ENCODE data around the gene AASS. TPM values are rescaled to one million over a fixed set of nuclear protein-coding genes. Genes with fewer than 3 reads are reported as not detected.

The AASS gene
- total and polyA plus RNA-seq, 2 experiments from 2014 or later, result 17.3 to 41.9 TPM

DNA sequence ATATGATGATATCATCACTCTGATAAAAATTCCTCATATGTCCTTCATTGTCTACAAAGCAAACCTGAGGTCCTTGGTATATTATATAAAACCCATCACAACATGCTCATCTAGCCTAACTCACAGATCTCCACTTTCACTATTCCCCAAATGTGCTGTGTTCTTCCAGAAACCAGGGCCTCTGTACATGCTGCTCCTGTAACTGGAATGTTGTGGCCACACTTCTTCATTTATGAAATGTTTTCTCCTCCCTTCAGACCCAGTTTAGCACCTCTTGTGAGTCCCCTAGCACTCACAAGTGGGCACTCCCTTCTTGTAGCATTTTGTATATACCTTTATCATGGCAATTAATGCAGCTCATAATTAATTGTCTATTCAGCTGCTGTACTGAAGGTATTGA lies 61.9 kb downstream of the AASS start:
- Histone ChIP-seq H4K20me1 (ENCODE audit: insufficient read depth, poor library complexity, severe bottlenecking) (no peaks in the 10 kb centered on the region), H3K9me2 (replicated peaks; ENCODE audit: insufficient read depth) (no peaks in the 10 kb centered on the region), H3K27me3 (no peaks in the 10 kb centered on the region), H3K4me2 (no peak overlapping the region), H3K4me3 (no peak overlapping the region), H3K36me3 (replicated peaks; ENCODE audit: insufficient read depth, low read depth) (no peaks in the 10 kb centered on the region), H3K4me1 (ENCODE audit: insufficient read depth) (peaks cover 4% of the 10 kb centered on the region), H3K9me3 (ENCODE audit: low read depth) (no peaks in the 10 kb centered on the region), H3K27ac (no peak overlapping the region), H3K79me2 (no peaks in the 10 kb centered on the region), H2AFZ (no peak overlapping the region)
- no peak for TF ChIP-seq EZH2phosphoT487 (IDR thresholded peaks at IDR 0.05; ENCODE audit: low read depth, severe bottlenecking, unreplicated experiment)
- TF ChIP-seq, protein P1, sequence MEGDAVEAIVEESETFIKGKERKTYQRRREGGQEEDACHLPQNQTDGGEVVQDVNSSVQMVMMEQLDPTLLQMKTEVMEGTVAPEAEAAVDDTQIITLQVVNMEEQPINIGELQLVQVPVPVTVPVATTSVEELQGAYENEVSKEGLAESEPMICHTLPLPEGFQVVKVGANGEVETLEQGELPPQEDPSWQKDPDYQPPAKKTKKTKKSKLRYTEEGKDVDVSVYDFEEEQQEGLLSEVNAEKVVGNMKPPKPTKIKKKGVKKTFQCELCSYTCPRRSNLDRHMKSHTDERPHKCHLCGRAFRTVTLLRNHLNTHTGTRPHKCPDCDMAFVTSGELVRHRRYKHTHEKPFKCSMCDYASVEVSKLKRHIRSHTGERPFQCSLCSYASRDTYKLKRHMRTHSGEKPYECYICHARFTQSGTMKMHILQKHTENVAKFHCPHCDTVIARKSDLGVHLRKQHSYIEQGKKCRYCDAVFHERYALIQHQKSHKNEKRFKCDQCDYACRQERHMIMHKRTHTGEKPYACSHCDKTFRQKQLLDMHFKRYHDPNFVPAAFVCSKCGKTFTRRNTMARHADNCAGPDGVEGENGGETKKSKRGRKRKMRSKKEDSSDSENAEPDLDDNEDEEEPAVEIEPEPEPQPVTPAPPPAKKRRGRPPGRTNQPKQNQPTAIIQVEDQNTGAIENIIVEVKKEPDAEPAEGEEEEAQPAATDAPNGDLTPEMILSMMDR (IDR thresholded peaks at IDR 0.05; ENCODE audit: poor library complexity), result no peak
- TF ChIP-seq EZH2 (IDR thresholded peaks at IDR 0.05; ENCODE audit: borderline replicate concordance), result no peak
- no peak for DNase-seq (ENCODE audit: low spot score)

DNA sequence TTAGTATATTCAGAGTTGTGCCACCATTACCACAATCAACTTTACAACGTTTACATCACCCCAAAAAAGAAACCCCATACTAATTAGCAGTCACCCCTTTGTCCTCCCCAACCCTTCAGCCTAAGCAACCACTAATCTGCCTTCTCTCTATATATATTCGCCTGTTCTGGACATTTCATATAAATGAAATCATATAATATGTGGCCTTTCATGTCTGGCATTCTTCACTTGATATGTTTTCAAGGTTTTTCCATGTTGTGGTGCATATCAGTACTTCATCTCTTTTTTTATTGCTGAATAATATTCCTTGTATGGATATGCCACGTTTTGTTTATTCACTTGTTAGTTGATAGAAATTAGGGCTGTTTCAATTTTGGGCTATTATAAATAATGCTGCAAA lies 70.4 kb downstream of the AASS start:
- no peak for DNase-seq (ENCODE audit: low spot score)
- Histone ChIP-seq H3K4me1 (ENCODE audit: insufficient read depth) (no peaks in the 10 kb centered on the region), H3K27ac (no peak overlapping the region), H2AFZ (no peak overlapping the region), H3K9me3 (ENCODE audit: low read depth) (no peaks in the 10 kb centered on the region), H3K4me2 (no peak overlapping the region), H3K36me3 (replicated peaks; ENCODE audit: insufficient read depth, low read depth) (no peaks in the 10 kb centered on the region), H3K79me2 (no peaks in the 10 kb centered on the region), H3K9me2 (replicated peaks; ENCODE audit: insufficient read depth) (no peaks in the 10 kb centered on the region), H4K20me1 (ENCODE audit: insufficient read depth, poor library complexity, severe bottlenecking) (no peaks in the 10 kb centered on the region), H3K4me3 (no peak overlapping the region), H3K27me3 (no peaks in the 10 kb centered on the region)
- WGBS (ENCODE audit: low lambda C conversion rate, missing lambda C conversion rate), result 94% methylated on average over 3 of the region's 3 CpGs
- TF ChIP-seq EZH2 (IDR thresholded peaks at IDR 0.05; ENCODE audit: borderline replicate concordance) (no peak), EZH2phosphoT487 (IDR thresholded peaks at IDR 0.05; ENCODE audit: low read depth, severe bottlenecking, unreplicated experiment) (no peak)
- TF ChIP-seq, protein P1 (IDR thresholded peaks at IDR 0.05; ENCODE audit: poor library complexity), result no peak

DNA sequence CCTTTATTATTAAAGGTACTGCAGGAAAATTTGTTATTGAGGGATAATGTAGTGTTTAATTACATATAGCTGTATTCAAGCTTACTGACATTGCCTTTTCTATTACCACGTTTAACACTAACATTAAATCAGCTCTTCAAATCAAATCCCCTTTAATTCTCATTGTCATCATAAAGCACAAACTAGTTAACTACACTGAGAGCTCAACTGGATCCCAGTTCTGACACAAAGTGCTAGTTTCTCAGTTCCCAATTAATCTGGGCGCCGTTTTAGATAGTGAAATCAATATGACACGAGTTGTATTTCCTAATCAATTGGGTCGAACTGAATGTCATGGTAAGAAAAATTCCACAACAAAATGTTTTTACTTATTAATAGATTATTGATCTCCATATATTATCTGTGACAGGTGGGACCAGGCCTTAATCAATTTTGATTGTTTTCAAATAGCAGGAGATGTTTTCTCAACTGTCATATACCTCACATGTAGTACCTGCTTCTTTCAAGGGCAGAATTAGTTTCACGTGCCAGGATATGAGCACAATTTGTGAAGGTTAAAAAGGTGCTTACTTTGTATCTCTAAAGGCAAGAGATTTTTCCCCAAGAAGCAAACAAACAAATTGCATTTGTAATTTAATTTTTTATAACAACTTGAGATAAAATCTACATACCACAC lies 71.0 kb downstream of the AASS start:
- no peak for DNase-seq (ENCODE audit: low spot score)

DNA sequence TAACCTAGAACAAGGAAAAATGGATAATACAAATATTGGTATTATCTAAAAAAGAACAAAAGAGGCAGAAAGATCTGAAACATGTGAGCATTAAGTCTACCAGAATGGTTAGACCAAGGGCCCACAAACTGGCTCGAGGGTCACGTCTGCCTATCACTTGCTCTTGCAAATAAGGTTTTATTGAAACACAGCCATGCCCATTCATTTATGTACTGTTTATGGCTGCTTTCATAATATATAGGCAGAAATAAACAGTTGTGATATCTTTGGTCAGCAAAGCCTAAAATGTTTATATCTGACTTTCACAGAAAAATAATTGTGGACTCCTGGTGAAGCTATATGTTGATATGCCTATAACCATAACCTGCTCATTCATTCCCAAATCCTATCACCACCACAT lies 71.8 kb downstream of the AASS start:
- H3K79me2 ChIP-seq, result no peaks in the 10 kb centered on the region
- no peaks in the 10 kb centered on the region for H3K4me1 ChIP-seq (ENCODE audit: insufficient read depth)
- DNase-seq (ENCODE audit: low spot score), result no peak
- H3K9me3 ChIP-seq (ENCODE audit: low read depth), result no peaks in the 10 kb centered on the region
- H3K4me2 ChIP-seq, result no peak overlapping the region
- no peaks in the 10 kb centered on the region for H4K20me1 ChIP-seq (ENCODE audit: insufficient read depth, poor library complexity, severe bottlenecking)
- WGBS (ENCODE audit: low lambda C conversion rate, missing lambda C conversion rate), result 84% methylated on average over 2 of the region's 2 CpGs
- H3K4me3 ChIP-seq, result no peak overlapping the region
- H3K9me2 ChIP-seq (replicated peaks; ENCODE audit: insufficient read depth), result no peaks in the 10 kb centered on the region
- TF ChIP-seq, protein P1 (IDR thresholded peaks at IDR 0.05; ENCODE audit: poor library complexity), result no peak
- no peak for TF ChIP-seq EZH2 (IDR thresholded peaks at IDR 0.05; ENCODE audit: borderline replicate concordance)
- no peak for TF ChIP-seq EZH2phosphoT487 (IDR thresholded peaks at IDR 0.05; ENCODE audit: low read depth, severe bottlenecking, unreplicated experiment)
- H3K36me3 ChIP-seq (replicated peaks; ENCODE audit: insufficient read depth, low read depth), result no peaks in the 10 kb centered on the region
- H2AFZ ChIP-seq, result no peak overlapping the region
- H3K27me3 ChIP-seq, result no peaks in the 10 kb centered on the region
- H3K27ac ChIP-seq, result no peak overlapping the region

More for the DNA sequence above, 71.0 kb downstream of the AASS start:
- Histone ChIP-seq H2AFZ (no peak overlapping the region), H3K4me3 (no peak overlapping the region), H3K79me2 (no peaks in the 10 kb centered on the region), H3K4me1 (ENCODE audit: insufficient read depth) (no peaks in the 10 kb centered on the region), H3K27me3 (no peaks in the 10 kb centered on the region), H3K36me3 (replicated peaks; ENCODE audit: insufficient read depth, low read depth) (no peaks in the 10 kb centered on the region), H4K20me1 (ENCODE audit: insufficient read depth, poor library complexity, severe bottlenecking) (no peaks in the 10 kb centered on the region), H3K4me2 (no peak overlapping the region), H3K27ac (no peak overlapping the region), H3K9me2 (replicated peaks; ENCODE audit: insufficient read depth) (no peaks in the 10 kb centered on the region), H3K9me3 (ENCODE audit: low read depth) (no peaks in the 10 kb centered on the region)
- WGBS (ENCODE audit: low lambda C conversion rate, missing lambda C conversion rate), result 88% methylated on average over 6 of the region's 6 CpGs
- no peak for TF ChIP-seq EZH2 (IDR thresholded peaks at IDR 0.05; ENCODE audit: borderline replicate concordance)
- TF ChIP-seq EZH2phosphoT487 (IDR thresholded peaks at IDR 0.05; ENCODE audit: low read depth, severe bottlenecking, unreplicated experiment), result no peak
